AG10803 (cell line): ENCODE data around the gene SAMM50.

ENCODE experiments used
- DNase-seq: peaks from one replicate; pipeline ENCODE4 v3.0.0; 2010; ENCODE audit warnings: low read depth
- H3K4me3 ChIP-seq: 2 replicates; pipeline ENCODE4 v1.5.1; 2011; ENCODE audit warnings: mild to moderate bottlenecking, low read length, control low read depth
- CTCF ChIP-seq: conservative IDR thresholded peaks from 2 replicates; pipeline ENCODE4 v1.5.1; 2011; ENCODE audit warnings: mild to moderate bottlenecking, low read length, control low read depth, inconsistent platforms

SAMM50 gene

GRCh38 chr22:43944670-43945430 is 10.4 kb upstream of the SAMM50 start:
- no peak for DNase-seq
- H3K4me3 ChIP-seq = no peak overlapping the region
- no peak for TF ChIP-seq CTCF

GRCh38 chr22:43945632-43946383 is 9.4 kb upstream of the SAMM50 start:
- DNase-seq = peak; percentile 65

GRCh38 chr22:43946384-43946667 is 8.9 kb upstream of the SAMM50 start:
- no peak overlapping the region for H3K4me3 ChIP-seq
- DNase-seq = no peak
- no peak for TF ChIP-seq CTCF

More at GRCh38 chr22:43945632-43946383, 9.4 kb upstream of the SAMM50 start:
- TF ChIP-seq CTCF = peak; percentile 89
- no peak overlapping the region for H3K4me3 ChIP-seq

- DNase-seq = peak; percentile 34
- no peak overlapping the region for H3K4me3 ChIP-seq
- TF ChIP-seq CTCF = no peak
Observed at GRCh38 chr22:43948836-43949406, 6.3 kb upstream of the SAMM50 start.

GRCh38 chr22:43951391-43951790 is 3.9 kb upstream of the SAMM50 start:
- H3K4me3 ChIP-seq = no peak overlapping the region
- DNase-seq = no peak
- TF ChIP-seq CTCF = no peak

GRCh38 chr22:43951966-43952365 is 3.3 kb upstream of the SAMM50 start:
- H3K4me3 ChIP-seq = no peak overlapping the region
- TF ChIP-seq CTCF = no peak
- no peak for DNase-seq
